ENCODE measurements around the gene C10orf90.

C10orf90 gene

GRCh38 chr10:126674741-126675515, 4.4 kb upstream of the C10orf90 start:
- DNase-seq, result no peak

- no peak for DNase-seq
Measured at GRCh38 chr10:126673565-126673964, 3.1 kb upstream of the C10orf90 start.

GRCh38 chr10:126671402-126671975, 996 bp upstream of the C10orf90 start:
- no peak for DNase-seq

GRCh38 chr10:126670895-126671261, 385 bp upstream of the C10orf90 start:
- no peak for DNase-seq

- DNase-seq, result no peak
Measured at GRCh38 chr10:126669168-126669567, 1.3 kb downstream of the C10orf90 start.

GRCh38 chr10:126668505-126668904, 2.0 kb downstream of the C10orf90 start:
- DNase-seq, result no peak

GRCh38 chr10:126667568-126667967, 2.9 kb downstream of the C10orf90 start:
- no peak for DNase-seq

- no peak for DNase-seq
Measured at GRCh38 chr10:126665207-126665606, 5.3 kb downstream of the C10orf90 start.

GRCh38 chr10:126663880-126664279, 6.6 kb downstream of the C10orf90 start:
- no peak for DNase-seq

- no peak for DNase-seq
Measured at GRCh38 chr10:126663328-126663727, 7.2 kb downstream of the C10orf90 start.

- DNase-seq, result no peak
Measured at GRCh38 chr10:126661841-126662515, 8.5 kb downstream of the C10orf90 start.

GRCh38 chr10:126661356-126661755, 9.1 kb downstream of the C10orf90 start:
- DNase-seq, result no peak

GRCh38 chr10:126659750-126660149, 10.7 kb downstream of the C10orf90 start:
- DNase-seq, result no peak

GRCh38 chr10:126658928-126659327, 11.6 kb downstream of the C10orf90 start:
- DNase-seq, result no peak

GRCh38 chr10:126654579-126654978, 15.9 kb downstream of the C10orf90 start:
- no peak for DNase-seq

- no peak for DNase-seq
Measured at GRCh38 chr10:126651467-126651866, 19.0 kb downstream of the C10orf90 start.

GRCh38 chr10:126650161-126650560, 20.3 kb downstream of the C10orf90 start:
- DNase-seq, result no peak

GRCh38 chr10:126647116-126647515, 23.4 kb downstream of the C10orf90 start:
- no peak for DNase-seq

- DNase-seq, result no peak
Measured at GRCh38 chr10:126646110-126646509, 24.4 kb downstream of the C10orf90 start.

GRCh38 chr10:126640401-126640800, 30.1 kb downstream of the C10orf90 start:
- no peak for DNase-seq

- DNase-seq, result no peak
Measured at GRCh38 chr10:126639084-126639483, 31.4 kb downstream of the C10orf90 start.

- DNase-seq, result no peak
Measured at GRCh38 chr10:126638542-126638941, 32.0 kb downstream of the C10orf90 start.

GRCh38 chr10:126637501-126637900, 33.0 kb downstream of the C10orf90 start:
- DNase-seq, result no peak

- no peak for DNase-seq
Measured at GRCh38 chr10:126634911-126635310, 35.6 kb downstream of the C10orf90 start.
